Right hindlimb (tissue), 1 donor: ENCODE results near the gene CSF3.

Experiments
- DNase-seq: peaks from one replicate; pipeline ENCODE4 v3.0.0-alpha.2; 2018

CSF3 gene

DNA sequence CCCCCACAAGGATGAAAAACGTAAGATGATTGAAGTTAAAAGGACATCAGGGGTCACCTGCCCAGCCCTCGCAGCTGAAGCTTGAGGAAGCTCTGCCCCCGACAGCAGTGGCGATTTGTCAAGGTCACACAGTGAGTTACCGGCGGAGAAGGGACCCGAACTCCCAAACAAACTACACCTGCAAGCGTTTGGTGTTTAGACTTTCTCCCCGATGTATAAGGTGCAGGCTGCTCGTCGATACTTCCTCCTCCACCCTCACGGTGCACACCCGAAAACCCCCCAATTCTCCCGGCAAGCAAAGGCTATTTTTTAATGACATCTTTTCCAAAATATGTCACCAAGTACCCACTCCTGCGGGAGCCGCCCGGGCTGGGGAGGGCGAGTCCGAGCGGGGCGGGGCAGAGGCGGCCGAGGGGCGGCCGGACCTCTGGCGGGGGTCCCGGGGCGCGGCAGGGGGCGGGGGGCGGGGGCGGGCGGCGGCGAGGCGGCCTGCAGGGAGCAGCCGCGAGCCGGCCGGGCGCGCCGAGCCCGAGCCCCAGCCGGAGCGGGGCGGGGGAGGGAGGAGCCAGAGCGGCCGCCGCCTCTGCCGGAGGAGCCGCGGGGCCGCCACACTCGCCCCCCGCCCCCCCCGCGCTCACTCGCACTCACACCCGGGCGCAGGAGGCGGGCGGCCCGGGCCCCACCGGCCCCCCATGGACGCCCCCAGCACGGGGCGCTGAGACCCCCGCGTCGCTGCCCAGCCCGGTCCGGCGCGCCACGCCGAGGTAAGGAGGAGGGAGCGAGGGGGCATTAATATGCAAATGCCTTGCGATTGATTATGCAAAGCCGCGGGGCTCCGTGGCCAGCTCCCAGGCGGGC lies 47.3 kb downstream of the CSF3 start, which contains the start of gene THRA:
Gene THRA (plus strand): TSS at position 637 of the 858 bp plus-strand sequence. CDS start 11,524 bp downstream, outside the sequence.
- peak; percentile 83 for DNase-seq

DNA sequence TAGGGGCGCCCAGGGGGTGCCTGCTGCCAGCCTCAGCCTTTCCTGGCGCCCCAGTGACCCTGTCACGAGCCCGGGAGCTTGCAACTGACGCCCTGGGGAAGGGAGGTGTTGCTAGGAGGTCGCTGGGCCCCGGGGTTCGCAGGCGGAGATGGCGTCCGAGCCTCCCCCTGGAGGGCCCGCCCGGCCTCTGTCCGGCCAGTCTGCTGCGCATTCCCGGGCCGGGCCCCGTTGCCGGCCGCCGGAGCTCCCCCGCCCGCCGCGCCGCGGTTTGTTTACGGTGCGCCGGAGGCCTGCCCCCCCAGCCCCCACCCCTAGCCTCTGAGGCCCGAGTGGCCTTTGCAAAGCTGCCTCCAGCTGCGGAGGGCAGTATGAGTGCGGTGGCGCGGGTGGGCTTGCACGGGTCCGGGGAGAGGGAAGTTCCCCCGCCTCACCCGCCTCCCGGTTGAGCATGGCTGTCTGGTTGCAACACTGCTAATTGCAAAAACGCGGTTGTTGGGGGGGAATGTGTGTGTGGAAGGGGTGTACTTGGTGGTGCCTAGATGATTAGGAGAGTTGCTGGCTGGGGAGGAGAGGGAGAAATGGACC lies 48.0 kb downstream of the CSF3 start:
- no peak for DNase-seq

DNA sequence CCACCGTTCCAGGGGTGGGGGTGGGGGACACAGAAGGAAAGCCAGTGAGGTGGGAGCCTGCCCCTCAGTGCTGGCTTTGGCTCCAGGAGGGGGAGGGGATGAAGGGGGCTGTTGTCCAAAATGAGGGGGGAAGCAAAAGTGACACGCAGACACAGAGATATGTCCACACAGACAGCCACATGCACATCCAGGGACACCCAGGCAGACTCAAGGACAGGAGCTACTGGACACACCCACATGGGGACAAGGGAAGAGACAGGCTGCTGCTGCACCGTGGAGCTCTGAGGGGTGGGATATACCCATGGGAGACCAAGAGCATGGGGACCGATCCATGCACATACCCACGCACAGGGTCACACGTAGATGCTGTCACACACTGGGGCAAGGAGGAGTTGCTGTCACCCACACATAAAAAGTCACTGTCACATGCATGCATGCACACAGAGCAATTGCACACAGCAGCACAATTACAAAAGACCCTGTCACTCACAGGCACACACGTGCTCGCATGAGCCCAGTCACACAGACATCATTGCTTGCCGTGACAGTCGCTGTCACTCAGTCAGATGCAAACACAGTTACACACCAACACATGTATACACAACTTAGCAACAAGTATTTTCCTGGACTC lies 48.8 kb downstream of the CSF3 start:
- DNase-seq: no peak

DNA sequence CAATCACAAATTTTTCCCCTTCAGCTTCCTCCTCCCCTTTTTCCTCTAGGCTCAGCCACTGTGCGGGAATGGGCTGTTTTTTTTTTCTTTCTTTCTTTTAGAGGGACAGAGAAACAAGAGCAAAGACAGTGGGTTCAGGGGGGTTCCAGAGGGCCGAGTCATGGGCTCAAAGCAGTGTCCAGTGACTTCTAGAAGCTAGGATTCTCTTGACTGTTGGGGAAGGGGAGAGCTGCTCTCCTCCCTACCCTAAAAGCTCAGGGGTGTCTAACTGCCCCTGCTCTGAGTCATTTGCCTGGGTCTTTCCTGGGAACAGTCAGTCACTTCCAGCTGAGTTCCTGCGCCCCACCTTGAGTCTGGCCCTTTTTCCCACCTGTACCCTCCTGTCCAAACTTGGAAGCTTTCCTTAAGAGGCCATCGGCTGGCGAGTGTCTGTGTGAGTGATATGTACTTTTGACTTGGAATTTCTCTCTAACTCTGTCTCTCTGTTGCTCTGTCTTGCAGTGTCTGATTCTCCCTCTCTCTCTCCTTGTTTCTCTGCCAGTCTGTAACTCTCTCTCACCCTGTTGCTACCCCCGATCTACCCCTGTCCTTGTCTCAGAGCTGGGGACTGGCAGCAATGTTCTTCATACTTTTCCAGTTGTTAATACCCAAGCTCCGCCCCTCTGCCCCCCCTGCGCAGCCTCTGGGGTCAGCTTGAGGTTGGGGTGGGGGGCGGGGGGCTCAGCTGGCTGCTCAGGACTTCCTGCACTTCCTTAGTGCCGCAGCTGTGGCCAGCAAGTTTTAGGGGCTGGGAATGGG lies 49.9 kb downstream of the CSF3 start:
- peak; percentile 80 for DNase-seq

DNA sequence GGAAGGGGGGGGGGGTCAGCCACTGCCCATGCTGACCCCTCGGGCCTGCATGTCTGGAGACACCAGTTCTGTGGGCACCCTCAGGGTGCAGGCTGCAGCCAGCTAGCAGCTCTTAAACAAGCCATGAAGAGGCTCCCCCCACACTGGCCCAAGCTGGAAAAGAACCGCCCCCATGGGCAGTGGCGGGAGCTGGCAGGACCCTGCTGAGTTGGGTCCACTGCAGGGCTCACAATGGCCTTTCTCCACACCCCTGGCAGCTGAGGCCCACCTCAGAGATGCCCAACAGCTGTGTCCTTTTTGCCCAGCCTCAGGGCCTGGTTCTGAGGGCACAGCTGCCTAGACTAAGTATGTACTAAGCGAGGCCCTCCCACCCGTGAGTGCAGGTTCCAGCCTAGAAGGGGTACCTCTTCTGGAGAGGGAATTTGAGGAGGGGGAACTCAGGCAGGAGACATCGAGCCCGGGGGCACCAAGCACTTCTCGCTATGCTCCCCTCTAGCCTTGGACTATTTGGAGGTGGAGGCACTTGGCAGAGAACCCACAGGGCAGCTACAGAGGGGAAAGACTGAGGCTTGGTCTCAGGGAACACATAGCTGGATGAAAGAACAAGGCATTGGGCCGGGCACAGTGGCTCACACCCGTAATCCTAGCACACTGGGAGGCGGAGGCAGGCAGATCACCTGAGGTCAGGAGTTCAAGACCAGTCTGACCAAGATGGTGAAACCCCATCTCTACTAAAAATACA lies 50.7 kb downstream of the CSF3 start:
- peak; percentile 43 for DNase-seq
